DOHH2 (cell line): ENCODE data around the gene IL1RN.
"Not testable (repeated sequence)": the region's sequence is repeated elsewhere in the genome, so short reads cannot be mapped to it uniquely, and the experiment has no call there.

Source experiments
- CTCF ChIP-seq: fragments of 200-600 bp; sonication (generic); IDR thresholded peaks from one replicate; pipeline ENCODE4 v1.5.1; 2014; ENCODE audit warnings: antibody characterized with exemption, mild to moderate bottlenecking, low read depth, low read length; ENCODE audit not compliant: poor library complexity, severe bottlenecking
- EZH2phosphoT487 ChIP-seq: fragments of 200-600 bp; sonication (generic); IDR thresholded peaks from 2 replicates; pipeline ENCODE4 v1.6.1; 2017; ENCODE audit warnings: borderline replicate concordance, mild to moderate bottlenecking, antibody characterized with exemption, low read length, moderate library complexity, mixed read lengths

GRCh38 chr2:113096306-113096705 is 31.1 kb upstream of the IL1RN start:
- TF ChIP-seq CTCF, EZH2phosphoT487: not testable (repeated sequence)
